ENCODE data around the gene MYG1.

GRCh38 chr12:53338916-53339315, 39.4 kb downstream of the MYG1 start:
- TF ChIP-seq POLR2A (IDR thresholded peaks at IDR 0.05; ENCODE audit: low read length) (no peak), GATA1 (IDR thresholded peaks at IDR 0.05; ENCODE audit: low read depth, low read length) (no peak)
